Stimulated activated CD8-positive, alpha-beta memory T cell treated with anti-CD3 and anti-CD28 coated beads, Interleukin-7, amount 100 ng/mL, for 24 hours (primary cell): ENCODE measurements around the gene KATNB1.
"Not testable (repeated sequence)": the region's sequence is repeated elsewhere in the genome, so short reads cannot be mapped to it uniquely, and the experiment has no call there.

ENCODE experiments used
- DNase-seq: peaks from one replicate; pipeline ENCODE4 v3.0.0-alpha.2; 2020; ENCODE audit warnings: low read depth

KATNB1 gene

DNA sequence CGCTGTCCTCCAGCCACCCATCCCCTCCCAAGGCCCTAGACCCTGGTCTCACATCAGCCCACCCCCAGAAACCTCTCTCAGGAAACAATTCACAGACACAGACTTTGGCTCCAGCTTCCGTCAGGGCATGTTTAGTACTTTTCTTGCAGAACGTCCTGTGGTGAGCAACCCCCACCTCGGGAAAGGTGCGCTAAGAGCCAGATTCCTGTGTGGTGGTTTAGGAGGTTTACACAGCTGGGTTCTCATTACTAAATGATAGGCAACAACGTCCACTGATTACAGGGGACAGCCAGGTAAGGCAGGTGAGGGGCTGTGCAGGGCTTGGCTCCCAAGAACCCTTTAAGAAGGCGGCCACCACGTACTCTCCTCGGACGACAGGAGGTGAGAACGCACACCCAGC, 37.4 kb downstream of the KATNB1 start:
- DNase-seq, result no peak

GRCh38 chr16:57773655-57774295, 38.2 kb downstream of the KATNB1 start:
- DNase-seq, result no peak

GRCh38 chr16:57774705-57775285, 39.2 kb downstream of the KATNB1 start:
- DNase-seq, result no peak

DNA sequence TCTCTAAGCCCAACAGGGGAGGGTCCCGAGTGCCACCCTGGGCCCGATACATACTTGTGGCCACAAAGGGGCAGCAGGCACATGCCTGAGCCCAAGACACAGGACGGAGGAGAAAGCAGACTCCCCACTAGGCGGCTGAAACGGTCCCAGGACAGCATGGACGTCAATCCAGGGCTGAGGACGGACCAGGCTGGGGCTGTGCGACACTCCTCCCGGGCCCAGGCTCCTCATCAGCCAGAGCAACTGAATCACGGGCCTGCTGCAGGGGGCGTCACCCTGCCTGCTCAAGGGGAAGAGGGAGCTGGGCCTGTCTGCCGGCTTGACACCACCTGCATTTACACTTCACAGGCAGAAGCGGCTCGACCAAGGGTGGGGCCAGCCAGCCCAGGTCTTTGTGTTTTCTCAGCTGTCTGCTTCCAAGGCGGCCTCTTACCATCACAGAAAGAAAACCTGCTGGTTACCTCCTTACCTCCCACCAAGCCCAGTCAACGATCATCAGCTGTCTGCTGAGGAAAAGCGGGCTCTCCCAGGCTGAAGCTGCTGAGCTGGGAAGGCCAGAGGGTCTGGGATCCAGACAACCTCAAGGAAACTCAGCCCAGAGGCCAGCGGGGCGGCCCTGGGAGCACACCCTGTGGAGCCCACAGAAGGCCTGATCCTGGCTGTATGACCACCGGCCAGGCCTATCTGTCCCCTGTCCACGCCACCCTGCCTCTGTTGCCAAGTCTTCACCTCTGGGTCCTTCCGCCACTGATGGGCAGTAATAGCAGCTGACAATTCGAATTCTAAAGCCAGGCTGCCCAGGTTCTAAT, 40.3 kb downstream of the KATNB1 start:
- no peak for DNase-seq

- no peak for DNase-seq
Observed at GRCh38 chr16:57778658-57779057, 43.1 kb downstream of the KATNB1 start.

DNA sequence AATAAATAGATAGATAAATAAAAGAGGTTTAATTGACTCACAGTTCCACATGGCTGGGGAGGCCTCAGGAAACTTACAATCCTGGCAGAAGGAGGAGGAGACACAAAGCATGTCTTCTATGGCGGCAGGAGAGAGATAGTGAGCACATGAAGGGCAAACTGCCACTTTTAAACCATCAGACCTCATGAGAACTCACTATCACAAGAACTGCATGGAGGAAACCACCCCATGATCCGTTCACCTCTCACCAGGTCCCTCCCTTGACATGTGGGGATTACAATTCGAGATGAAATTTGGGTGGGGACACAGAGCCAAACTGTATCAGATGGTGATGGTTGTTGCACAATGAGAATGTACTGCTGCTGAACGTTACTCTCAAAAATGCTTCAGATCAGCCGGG, 44.3 kb downstream of the KATNB1 start:
- not testable (repeated sequence) for DNase-seq

DNA sequence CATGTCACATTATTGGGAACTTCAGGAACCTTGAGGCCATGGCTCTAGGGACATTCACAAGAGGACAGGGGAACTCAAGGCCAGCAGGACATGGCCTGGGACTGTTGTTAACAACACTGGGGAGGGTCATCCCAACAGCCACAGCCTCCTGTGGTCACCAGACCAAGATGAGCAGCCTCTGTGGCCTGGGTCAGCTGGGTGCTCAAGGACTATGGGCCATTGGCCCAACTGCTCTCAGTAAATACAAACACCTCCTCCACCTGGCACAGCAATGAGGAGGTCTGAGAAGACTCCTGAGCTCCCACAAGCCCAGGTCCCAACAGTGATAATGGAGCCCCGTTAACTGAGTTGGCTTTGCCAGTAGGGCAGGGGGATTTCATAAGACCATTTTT, 45.8 kb downstream of the KATNB1 start:
- no peak for DNase-seq

GRCh38 chr16:57781741-57782606, 46.4 kb downstream of the KATNB1 start:
- DNase-seq, result no peak

DNA sequence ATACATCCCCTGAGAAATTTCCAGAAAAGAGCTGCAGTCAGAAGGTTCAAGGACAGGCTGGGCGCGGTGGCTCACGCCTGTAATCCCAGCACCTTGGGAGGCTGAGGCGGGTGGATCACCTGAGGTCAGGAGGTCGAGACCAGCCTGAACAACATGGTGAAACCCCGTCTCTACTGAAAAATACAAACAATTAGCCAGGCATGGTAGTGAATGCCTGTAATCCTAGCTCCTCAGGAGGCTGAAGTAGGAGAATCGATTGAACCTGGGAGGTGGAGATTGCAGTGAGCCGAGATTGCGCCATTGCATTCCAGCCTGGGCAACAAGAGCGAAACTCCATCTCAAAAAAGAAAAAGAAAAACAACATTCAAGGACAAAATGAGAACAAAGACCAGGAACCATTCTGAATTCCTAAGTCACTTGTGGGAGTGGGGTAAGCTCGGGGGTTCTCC, 47.1 kb downstream of the KATNB1 start:
- DNase-seq, result not testable (repeated sequence)

DNA sequence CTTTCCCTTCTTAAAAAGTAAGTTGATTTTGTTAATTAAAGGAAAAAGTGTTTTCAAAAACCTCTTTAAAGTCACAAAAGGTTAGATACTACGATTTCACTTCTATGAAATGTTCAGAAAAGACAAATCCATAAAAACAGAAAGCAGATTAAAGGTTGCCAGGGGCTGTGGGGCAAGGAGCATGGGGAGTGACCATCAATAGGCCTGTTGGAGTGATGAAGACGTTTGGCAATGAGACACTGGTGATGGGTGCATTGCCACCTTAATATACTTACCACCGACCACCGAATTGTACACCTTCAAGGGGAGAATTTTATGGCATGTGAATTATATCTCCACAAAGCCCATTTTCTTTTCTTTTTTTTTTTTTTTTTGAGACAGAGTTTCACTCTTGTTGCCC, 47.5 kb downstream of the KATNB1 start:
- no peak for DNase-seq

DNA sequence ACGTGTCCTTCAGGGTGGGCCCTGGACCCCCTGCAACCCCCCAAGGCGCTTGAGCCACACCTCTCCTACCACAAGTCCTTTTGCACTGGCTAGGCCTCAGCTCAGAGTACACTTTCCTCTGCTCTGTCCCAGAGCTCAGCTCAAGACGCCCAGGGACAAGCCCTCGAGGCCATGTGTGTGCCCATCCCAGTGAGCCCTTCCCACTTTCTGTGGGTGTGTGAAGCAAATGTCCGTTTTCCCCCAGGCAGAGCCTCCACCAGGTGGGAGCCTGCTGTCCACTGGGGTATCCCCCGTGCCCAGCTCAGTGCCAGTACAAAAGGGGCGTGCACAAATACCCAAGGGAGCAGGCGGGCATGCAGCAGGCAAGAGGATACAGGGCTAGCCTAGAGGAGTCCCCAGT, 48.3 kb downstream of the KATNB1 start:
- DNase-seq, result no peak

DNA sequence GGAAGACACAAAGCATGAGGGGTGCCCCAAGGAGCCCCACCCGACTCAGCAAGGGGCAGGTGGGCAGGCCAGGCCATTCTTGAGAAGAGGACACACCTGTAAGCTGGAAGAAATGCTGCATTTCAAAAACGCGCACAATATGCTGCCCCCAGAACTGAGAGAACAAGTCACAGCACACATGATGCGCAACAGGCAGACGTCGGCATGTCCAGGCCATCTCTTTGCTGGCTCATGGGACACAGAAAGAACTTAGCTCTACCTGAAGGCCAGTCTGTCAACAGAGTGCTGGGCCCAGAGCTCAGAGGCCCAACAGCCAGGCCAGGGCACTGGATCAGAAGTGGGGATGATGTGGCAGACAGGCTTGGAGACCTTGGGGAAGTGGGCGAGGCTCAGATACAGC, 48.8 kb downstream of the KATNB1 start:
- no peak for DNase-seq

GRCh38 chr16:57785385-57785784, 49.8 kb downstream of the KATNB1 start:
- no peak for DNase-seq

DNA sequence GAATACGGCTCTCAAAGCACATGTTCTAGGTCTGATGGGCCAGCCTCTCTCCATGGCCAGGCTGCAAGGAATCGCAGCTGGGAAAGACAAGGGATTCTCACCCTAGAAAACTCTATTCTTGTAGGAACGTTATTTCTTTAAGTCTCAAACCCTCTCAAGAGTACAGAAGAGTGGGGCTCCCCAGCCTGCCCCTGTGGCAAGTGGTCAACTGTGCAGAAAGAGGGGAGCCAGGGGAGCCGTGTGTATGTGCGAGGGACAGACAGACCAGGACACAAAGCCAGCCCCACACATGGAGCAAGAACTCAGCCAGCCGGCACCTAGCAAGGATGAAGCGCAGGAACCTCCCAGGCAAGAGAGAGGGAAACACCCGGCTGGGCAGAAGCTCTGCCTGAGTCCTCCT, 50.4 kb downstream of the KATNB1 start:
- DNase-seq, result no peak

- no peak for DNase-seq
Observed at GRCh38 chr16:57786632-57787518, 51.3 kb downstream of the KATNB1 start.

DNA sequence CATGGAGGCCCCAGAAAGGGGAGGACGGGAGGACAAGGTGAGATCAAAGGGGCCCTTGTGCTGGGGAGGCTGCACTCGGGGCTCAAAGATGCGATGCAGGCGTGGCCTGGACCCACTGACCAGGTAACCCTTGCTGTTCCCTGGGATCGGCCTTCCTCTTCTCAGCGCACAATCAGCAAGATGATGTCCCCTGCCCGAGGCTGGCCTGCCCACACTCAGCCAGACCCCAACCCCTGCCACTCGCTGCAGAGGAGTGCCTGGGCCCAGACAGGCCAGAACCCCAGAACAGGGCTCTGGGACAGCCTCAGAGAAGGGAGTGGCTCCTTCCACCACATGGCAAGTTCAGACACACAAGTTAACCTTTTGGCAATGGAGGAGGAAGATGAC, 51.9 kb downstream of the KATNB1 start:
- no peak for DNase-seq

DNA sequence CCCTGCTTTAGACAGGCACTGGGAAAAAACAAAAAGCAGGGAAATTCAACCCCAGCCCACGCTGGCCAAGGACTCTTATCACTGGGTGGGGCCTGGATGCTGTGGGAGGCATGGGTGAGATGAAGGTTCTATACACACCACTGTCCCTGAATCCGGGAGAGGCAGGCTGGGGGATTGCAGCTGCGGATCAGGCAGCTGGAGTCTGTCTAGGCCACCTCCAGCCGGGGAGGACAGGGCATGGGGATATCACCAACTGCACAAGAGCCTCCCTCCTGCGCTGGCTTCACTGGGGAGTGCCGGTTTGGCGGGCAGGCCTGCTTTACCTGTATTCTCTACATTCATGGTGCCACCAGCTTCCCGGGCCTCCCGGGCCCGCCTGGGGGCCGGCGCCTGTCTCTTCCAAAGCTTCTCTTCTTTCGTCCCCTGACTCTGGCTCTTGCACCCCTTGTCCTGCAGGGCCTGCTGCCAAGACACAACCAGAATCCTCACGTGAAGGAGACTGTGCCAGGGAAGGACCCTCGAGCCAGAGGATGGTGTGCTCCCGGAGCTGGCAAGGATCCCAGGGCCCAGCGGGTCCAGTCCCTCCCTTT, 52.8 kb downstream of the KATNB1 start:
- DNase-seq, result no peak

GRCh38 chr16:57788951-57789350, 53.4 kb downstream of the KATNB1 start:
- DNase-seq, result no peak

- DNase-seq, result no peak
Observed at GRCh38 chr16:57791195-57791892, 55.8 kb downstream of the KATNB1 start.

GRCh38 chr16:57791893-57792461, 56.4 kb downstream of the KATNB1 start:
- DNase-seq, result no peak
